ENCODE results near the gene CYFIP2. TPM values are rescaled to one million over a fixed set of nuclear protein-coding genes. Genes with fewer than 3 reads are reported as not detected.

CYFIP2 gene
- polyA plus RNA-seq, 1 donor (not counting 4 experiments of a cell fraction or from before 2014, with no cell fraction given): 0.62 TPM

DNA sequence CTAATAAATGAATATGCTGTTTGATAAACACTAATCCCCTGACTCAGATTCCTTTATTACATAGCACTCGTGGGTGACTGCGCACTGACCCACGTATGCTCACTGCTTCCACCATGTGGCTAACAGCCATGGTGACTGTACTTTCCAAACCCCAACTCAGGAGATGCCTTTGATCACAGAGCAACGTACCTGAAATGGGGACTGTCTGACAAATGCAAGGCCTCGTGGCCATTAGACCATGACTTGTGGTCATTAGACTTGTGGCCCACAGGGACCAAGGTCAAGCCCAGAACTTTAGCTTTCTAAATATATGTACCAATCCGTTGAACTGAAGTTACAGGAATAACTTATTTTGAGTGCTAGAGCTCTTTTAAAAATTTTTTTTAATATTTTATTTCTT is 46.6 kb downstream of the CYFIP2 start:
- Histone ChIP-seq H3K79me2 (ENCODE audit: control insufficient read depth, insufficient read depth, low read length) (no peaks in the 10 kb centered on the region), H3K36me3 (ENCODE audit: control insufficient read depth in 2 of 2, extremely low read depth in 1 of 2, insufficient read depth in 2 of 2, low read length in 2 of 2) (no peaks in the 10 kb centered on the region), H3K9me1 (ENCODE audit: control insufficient read depth, extremely low read depth, insufficient read depth, low read length) (no peaks in the 10 kb centered on the region), H3K9me3 (ENCODE audit: control insufficient read depth, low read depth, low read length) (no peaks in the 10 kb centered on the region), H3K4me2 (ENCODE audit: control insufficient read depth, extremely low read depth, insufficient read depth, low read depth, low read length) (no peak overlapping the region), H3K9ac (ENCODE audit: control insufficient read depth, extremely low read depth, insufficient read depth, low read length) (no peak overlapping the region), H3K4me1 (ENCODE audit: control insufficient read depth, extremely low read depth, insufficient read depth, low read length) (no peaks in the 10 kb centered on the region), H3K27ac (ENCODE audit: control insufficient read depth, insufficient read depth, low read length) (no peak overlapping the region), H3K4me3 (ENCODE audit: control insufficient read depth in 2 of 3, extremely low read depth in 1 of 3, insufficient read depth in 2 of 3, low read depth in 1 of 3, low read length in 3 of 3) (no peak overlapping the region), H3K27me3 (ENCODE audit: control insufficient read depth, extremely low read depth, insufficient read depth, low read length) (no peaks in the 10 kb centered on the region), H4K20me1 (ENCODE audit: control insufficient read depth, extremely low read depth, insufficient read depth, low read length) (no peaks in the 10 kb centered on the region), H2AFZ (ENCODE audit: control insufficient read depth, low read length) (no peak overlapping the region)
- FAIRE-seq: no peak
- dilution Hi-C loops (cut with MboI; ENCODE audit: extremely low pct_ligation_motif_present, low sequenced_read_pairs): no loop called here
- DNase-seq (ENCODE audit: low read depth, low spot score): no peak
- TF ChIP-seq, protein P1, sequence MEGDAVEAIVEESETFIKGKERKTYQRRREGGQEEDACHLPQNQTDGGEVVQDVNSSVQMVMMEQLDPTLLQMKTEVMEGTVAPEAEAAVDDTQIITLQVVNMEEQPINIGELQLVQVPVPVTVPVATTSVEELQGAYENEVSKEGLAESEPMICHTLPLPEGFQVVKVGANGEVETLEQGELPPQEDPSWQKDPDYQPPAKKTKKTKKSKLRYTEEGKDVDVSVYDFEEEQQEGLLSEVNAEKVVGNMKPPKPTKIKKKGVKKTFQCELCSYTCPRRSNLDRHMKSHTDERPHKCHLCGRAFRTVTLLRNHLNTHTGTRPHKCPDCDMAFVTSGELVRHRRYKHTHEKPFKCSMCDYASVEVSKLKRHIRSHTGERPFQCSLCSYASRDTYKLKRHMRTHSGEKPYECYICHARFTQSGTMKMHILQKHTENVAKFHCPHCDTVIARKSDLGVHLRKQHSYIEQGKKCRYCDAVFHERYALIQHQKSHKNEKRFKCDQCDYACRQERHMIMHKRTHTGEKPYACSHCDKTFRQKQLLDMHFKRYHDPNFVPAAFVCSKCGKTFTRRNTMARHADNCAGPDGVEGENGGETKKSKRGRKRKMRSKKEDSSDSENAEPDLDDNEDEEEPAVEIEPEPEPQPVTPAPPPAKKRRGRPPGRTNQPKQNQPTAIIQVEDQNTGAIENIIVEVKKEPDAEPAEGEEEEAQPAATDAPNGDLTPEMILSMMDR (optimal IDR thresholded peaks at IDR 0.05 in 1 of 3, IDR thresholded peaks at IDR 0.05 in 1 of 3, conservative IDR thresholded peaks at IDR 0.05 in 1 of 3; ENCODE audit: extremely low read depth in 1 of 3, insufficient read depth in 2 of 3, low read length in 3 of 3): peak; percentile 66 to 93 (median 70)
- TF ChIP-seq EZH2 (IDR thresholded peaks at IDR 0.05; ENCODE audit: low read length): no peak

DNA sequence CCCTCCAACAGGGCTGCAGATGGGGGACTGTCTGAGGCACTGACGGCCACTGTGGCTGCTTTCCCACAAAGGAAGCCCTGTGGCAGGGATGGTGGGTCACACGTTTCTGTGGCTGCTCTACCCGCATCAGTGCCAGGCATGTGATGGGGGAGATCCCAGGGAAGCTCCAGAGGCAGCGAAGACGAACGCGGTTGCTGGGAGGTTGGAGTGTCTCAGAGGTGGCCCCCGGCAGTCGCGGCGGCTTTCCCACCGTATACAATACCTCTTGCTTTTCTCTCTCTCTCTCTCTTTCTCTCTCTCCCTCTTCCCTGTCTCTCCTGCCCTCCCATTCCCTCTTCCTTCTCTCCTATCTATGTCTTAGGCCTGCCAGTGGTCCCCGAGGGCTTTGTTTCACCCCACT is 56.7 kb downstream of the CYFIP2 start:
- dilution Hi-C loops (cut with MboI; ENCODE audit: extremely low pct_ligation_motif_present, low sequenced_read_pairs): no loop called here
- no peak overlapping the region for H3K4me2 ChIP-seq (ENCODE audit: control insufficient read depth, extremely low read depth, insufficient read depth, low read depth, low read length)
- no peak overlapping the region for H2AFZ ChIP-seq (ENCODE audit: control insufficient read depth, low read length)
- H3K36me3 ChIP-seq (ENCODE audit: control insufficient read depth in 2 of 2, extremely low read depth in 1 of 2, insufficient read depth in 2 of 2, low read length in 2 of 2): no peaks in the 10 kb centered on the region
- no peaks in the 10 kb centered on the region for H3K27me3 ChIP-seq (ENCODE audit: control insufficient read depth, extremely low read depth, insufficient read depth, low read length)
- no peaks in the 10 kb centered on the region for H4K20me1 ChIP-seq (ENCODE audit: control insufficient read depth, extremely low read depth, insufficient read depth, low read length)
- H3K79me2 ChIP-seq (ENCODE audit: control insufficient read depth, insufficient read depth, low read length): no peaks in the 10 kb centered on the region
- FAIRE-seq: no peak
- no peak for DNase-seq (ENCODE audit: low read depth, low spot score)
- no peak overlapping the region for H3K9ac ChIP-seq (ENCODE audit: control insufficient read depth, extremely low read depth, insufficient read depth, low read length)
- H3K4me1 ChIP-seq (ENCODE audit: control insufficient read depth, extremely low read depth, insufficient read depth, low read length): no peaks in the 10 kb centered on the region
- no peak overlapping the region for H3K4me3 ChIP-seq (ENCODE audit: control insufficient read depth in 2 of 3, extremely low read depth in 1 of 3, insufficient read depth in 2 of 3, low read depth in 1 of 3, low read length in 3 of 3)
- H3K9me3 ChIP-seq (ENCODE audit: control insufficient read depth, low read depth, low read length): no peaks in the 10 kb centered on the region
- no peaks in the 10 kb centered on the region for H3K9me1 ChIP-seq (ENCODE audit: control insufficient read depth, extremely low read depth, insufficient read depth, low read length)
- no peak overlapping the region for H3K27ac ChIP-seq (ENCODE audit: control insufficient read depth, insufficient read depth, low read length)
- TF ChIP-seq, protein P1 (optimal IDR thresholded peaks at IDR 0.05 in 1 of 3, IDR thresholded peaks at IDR 0.05 in 1 of 3, conservative IDR thresholded peaks at IDR 0.05 in 1 of 3; ENCODE audit: extremely low read depth in 1 of 3, insufficient read depth in 2 of 3, low read length in 3 of 3): no peak
- TF ChIP-seq EZH2 (IDR thresholded peaks at IDR 0.05; ENCODE audit: low read length): no peak
